HepG2 (cell line): Measurements from ENCODE around the gene GATD1. TPM values are rescaled to one million over a fixed set of nuclear protein-coding genes. Genes with fewer than 3 reads are reported as not detected.

Source experiments
- CAMTA2 ChIP-seq: sonication (generic); formaldehyde crosslinking; IDR thresholded peaks from 2 replicates; pipeline ENCODE4 v1.4.0; 2020; ENCODE audit warnings: mild to moderate bottlenecking, missing genetic modification reagents, borderline replicate concordance
- DZIP1 ChIP-seq: sonication (generic); formaldehyde crosslinking; IDR thresholded peaks from 2 replicates; pipeline ENCODE4 v1.5.0; 2020; ENCODE audit warnings: mild to moderate bottlenecking, missing genetic modification reagents
- E2F2 ChIP-seq: sonication (generic); formaldehyde crosslinking; IDR thresholded peaks from 2 replicates; pipeline ENCODE4 v1.4.0; 2020; ENCODE audit warnings: missing genetic modification reagents, borderline replicate concordance
- FOSL1 ChIP-seq: sonication (generic); formaldehyde crosslinking; IDR thresholded peaks from 2 replicates; pipeline ENCODE4 v1.9.0; 2021; ENCODE audit warnings: missing genetic modification reagents, borderline replicate concordance
- HNRNPK ChIP-seq: fragments of 200-400 bp; formaldehyde crosslinking; IDR thresholded peaks from 2 replicates; pipeline ENCODE4 v1.6.1; 2018; ENCODE audit warnings: low read length, low read depth, moderate library complexity, mild to moderate bottlenecking; ENCODE audit not compliant: poor library complexity, severe bottlenecking
- MLLT10 ChIP-seq: sonication (generic); formaldehyde crosslinking; IDR thresholded peaks from 2 replicates; pipeline ENCODE4 v1.4.0; 2020; ENCODE audit warnings: missing genetic modification reagents
- NCOA2 ChIP-seq: sonication (generic); formaldehyde crosslinking; IDR thresholded peaks from 2 replicates; pipeline ENCODE4 v1.8.0; 2022; ENCODE audit warnings: inconsistent platforms
- NFATC3 ChIP-seq: sonication (generic); formaldehyde crosslinking; IDR thresholded peaks from 2 replicates; pipeline ENCODE4 v1.5.1; 2020; ENCODE audit warnings: mild to moderate bottlenecking, missing genetic modification reagents
- NKX3-1 ChIP-seq: sonication (generic); formaldehyde crosslinking; IDR thresholded peaks from 2 replicates; pipeline ENCODE4 v1.5.0; 2020; ENCODE audit warnings: missing genetic modification reagents
- REXO4 ChIP-seq: sonication (generic); formaldehyde crosslinking; IDR thresholded peaks from 2 replicates; pipeline ENCODE4 v1.8.0; 2022; ENCODE audit warnings: missing genetic modification reagents, mild to moderate bottlenecking, borderline replicate concordance
- THAP11 ChIP-seq: IDR thresholded peaks from 2 replicates; pipeline ENCODE4 v1.6.1; 2016; ENCODE audit warnings: missing biosample characterization, missing genetic modification reagents
- ZBTB1 ChIP-seq: sonication (generic); formaldehyde crosslinking; IDR thresholded peaks from 2 replicates; pipeline ENCODE4 v1.4.0; 2020; ENCODE audit warnings: missing genetic modification reagents, borderline replicate concordance
- ZFY ChIP-seq: sonication (generic); formaldehyde crosslinking; IDR thresholded peaks from 2 replicates; pipeline ENCODE4 v1.4.0; 2020; ENCODE audit warnings: missing genetic modification reagents
- ZFYVE20 ChIP-seq: sonication (generic); formaldehyde crosslinking; IDR thresholded peaks from 2 replicates; pipeline ENCODE4 v1.8.0; 2023; ENCODE audit warnings: low read depth, mild to moderate bottlenecking, moderate library complexity, missing genetic modification reagents, borderline replicate concordance
- ZNF264 ChIP-seq: sonication (generic); formaldehyde crosslinking; IDR thresholded peaks from 2 replicates; pipeline ENCODE4 v1.4.0; 2020; ENCODE audit warnings: missing genetic modification reagents
- ZNF317 ChIP-seq: sonication (generic); formaldehyde crosslinking; IDR thresholded peaks from 2 replicates; pipeline ENCODE4 v1.5.0; 2020; ENCODE audit warnings: mild to moderate bottlenecking, missing genetic modification reagents
- ZNF441 ChIP-seq: sonication (generic); formaldehyde crosslinking; IDR thresholded peaks from 2 replicates; pipeline ENCODE4 v1.7.0; 2021; ENCODE audit warnings: missing genetic modification reagents, borderline replicate concordance
- ZNF530 ChIP-seq: sonication (generic); formaldehyde crosslinking; IDR thresholded peaks from 2 replicates; pipeline ENCODE4 v1.5.0; 2020; ENCODE audit warnings: low read depth, mild to moderate bottlenecking, missing genetic modification reagents
- ZNF552 ChIP-seq: sonication (generic); formaldehyde crosslinking; IDR thresholded peaks from 2 replicates; pipeline ENCODE4 v1.9.0; 2022; ENCODE audit warnings: missing genetic modification reagents, mild to moderate bottlenecking, borderline replicate concordance
- ZNF703 ChIP-seq: sonication (generic); formaldehyde crosslinking; IDR thresholded peaks from 2 replicates; pipeline ENCODE4 v1.5.1; 2020; ENCODE audit warnings: missing genetic modification reagents, mild to moderate bottlenecking, moderate library complexity, borderline replicate concordance
- ZNF773 ChIP-seq: sonication (generic); formaldehyde crosslinking; IDR thresholded peaks from 2 replicates; pipeline ENCODE4 v1.4.0; 2020; ENCODE audit warnings: missing genetic modification reagents, borderline replicate concordance
- polyA plus RNA-seq, 8 experiments: library from polyadenylated mRNA; depleted of rRNA in 3 of 8; stranded (reverse) in 7 of 8; unstranded in 1 of 8; fragments of >200 nt; fragmentation: Illumina TruSeq in 4 of 8; extraction: Trizol in 4 of 8; gene quantifications; 2 replicates each; pipeline versions ENCODE4 v1.2.1 to v1.2.3, GENCODE V29; 2011 to 2016; ENCODE audit warnings: low read depth in 4 of 8, missing spikeins in 1 of 8, mixed read lengths in 1 of 8; ENCODE audit not compliant: insufficient read depth in 1 of 8
- total RNA-seq, 5 experiments: library from RNA; depleted of rRNA; stranded (reverse); fragments of >200 nt; fragmentation: Illumina TruSeq; extraction: Trizol; gene quantifications; 2 replicates each; pipeline ENCODE4 v1.2.3, GENCODE V29; 2016; ENCODE audit warnings: low read depth in 1 of 5
- TF ChIP-seq, protein P1 (sequence below): IDR thresholded peaks from 2 replicates; pipeline ENCODE4 v1.6.1; 2016; ENCODE audit warnings: missing compliant biosample characterization, missing genetic modification reagents, borderline replicate concordance
- TF ChIP-seq, protein P2 (sequence below): sonication (generic); formaldehyde crosslinking; IDR thresholded peaks from 2 replicates; pipeline ENCODE4 v1.4.0; 2020; ENCODE audit warnings: missing genetic modification reagents

Gene GATD1
- total and polyA plus RNA-seq, 2 of the 13 experiments (the other 11 are each of a cell fraction or from before 2014, with no cell fraction given), result 31.3 to 60.5 TPM

DNA sequence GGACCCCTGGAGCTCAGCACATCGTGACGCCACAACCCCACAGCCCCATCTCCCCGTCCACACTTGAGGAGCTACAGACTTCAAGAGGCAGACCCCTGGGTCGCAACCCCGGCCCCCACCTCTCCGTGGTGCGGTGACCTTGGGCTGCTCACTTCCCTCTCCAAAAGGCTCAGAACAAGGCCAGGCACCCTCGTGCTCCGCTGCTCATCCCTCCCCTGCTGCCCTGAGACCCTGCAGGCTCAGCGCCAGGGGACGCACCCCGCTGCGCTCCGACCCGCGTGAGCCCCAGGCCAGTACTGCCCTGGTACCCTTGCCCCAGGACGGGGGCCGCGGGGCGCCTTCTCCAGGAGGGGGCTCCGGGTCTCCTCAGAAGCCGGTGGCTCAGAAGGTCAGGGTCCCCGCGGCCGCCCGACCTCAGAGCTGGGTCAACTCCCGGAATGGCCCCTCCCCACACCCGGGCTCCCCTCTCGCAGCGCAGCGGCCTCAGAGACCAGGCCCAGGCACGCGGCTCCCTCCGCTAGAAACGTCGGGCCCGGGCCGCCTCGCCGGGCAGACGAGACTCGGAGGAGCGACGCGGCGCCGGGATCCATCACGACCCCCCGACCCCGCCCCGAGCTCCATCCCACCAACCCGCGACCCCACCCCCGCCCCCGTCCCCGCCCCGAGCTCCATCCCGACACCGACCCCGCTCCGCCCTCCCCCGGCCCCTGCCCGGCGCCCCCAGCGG is 563 bp downstream of the GATD1 start (continued):
- TF ChIP-seq, protein P1, sequence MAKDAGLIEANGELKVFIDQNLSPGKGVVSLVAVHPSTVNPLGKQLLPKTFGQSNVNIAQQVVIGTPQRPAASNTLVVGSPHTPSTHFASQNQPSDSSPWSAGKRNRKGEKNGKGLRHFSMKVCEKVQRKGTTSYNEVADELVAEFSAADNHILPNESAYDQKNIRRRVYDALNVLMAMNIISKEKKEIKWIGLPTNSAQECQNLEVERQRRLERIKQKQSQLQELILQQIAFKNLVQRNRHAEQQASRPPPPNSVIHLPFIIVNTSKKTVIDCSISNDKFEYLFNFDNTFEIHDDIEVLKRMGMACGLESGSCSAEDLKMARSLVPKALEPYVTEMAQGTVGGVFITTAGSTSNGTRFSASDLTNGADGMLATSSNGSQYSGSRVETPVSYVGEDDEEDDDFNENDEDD (CRISPR knock-in tag), result no peak
- TF ChIP-seq HNRNPK, result peak; percentile 92
- peak; percentile 54; the same call in 1 of the 2 replicates for TF ChIP-seq ZFY (CRISPR knock-in tag)
- no peak for TF ChIP-seq ZNF317 (CRISPR knock-in tag)
- no peak for TF ChIP-seq E2F2 (CRISPR knock-in tag)
- TF ChIP-seq MLLT10 (CRISPR knock-in tag), result no peak
- TF ChIP-seq FOSL1 (CRISPR knock-in tag), result no peak
- TF ChIP-seq CAMTA2 (CRISPR knock-in tag), result no peak
- TF ChIP-seq DZIP1 (CRISPR knock-in tag), result no peak
- no peak for TF ChIP-seq NCOA2 (CRISPR knock-in tag)
- no peak for TF ChIP-seq ZNF552 (CRISPR knock-in tag)
- TF ChIP-seq ZFYVE20, result no peak
- TF ChIP-seq NFATC3, result 0 out of 2 replicates have a peak, but pooled peaks have one; percentile 52
- TF ChIP-seq ZNF703 (CRISPR knock-in tag), result no peak
- TF ChIP-seq ZBTB1 (CRISPR knock-in tag), result no peak
- no peak for TF ChIP-seq NKX3-1 (CRISPR knock-in tag)
- TF ChIP-seq ZNF530 (CRISPR knock-in tag), result peak; percentile 54; the same call in 1 of the 2 replicates
- no peak for TF ChIP-seq ZNF264
- no peak for TF ChIP-seq REXO4 (CRISPR knock-in tag)
- TF ChIP-seq, protein P2, sequence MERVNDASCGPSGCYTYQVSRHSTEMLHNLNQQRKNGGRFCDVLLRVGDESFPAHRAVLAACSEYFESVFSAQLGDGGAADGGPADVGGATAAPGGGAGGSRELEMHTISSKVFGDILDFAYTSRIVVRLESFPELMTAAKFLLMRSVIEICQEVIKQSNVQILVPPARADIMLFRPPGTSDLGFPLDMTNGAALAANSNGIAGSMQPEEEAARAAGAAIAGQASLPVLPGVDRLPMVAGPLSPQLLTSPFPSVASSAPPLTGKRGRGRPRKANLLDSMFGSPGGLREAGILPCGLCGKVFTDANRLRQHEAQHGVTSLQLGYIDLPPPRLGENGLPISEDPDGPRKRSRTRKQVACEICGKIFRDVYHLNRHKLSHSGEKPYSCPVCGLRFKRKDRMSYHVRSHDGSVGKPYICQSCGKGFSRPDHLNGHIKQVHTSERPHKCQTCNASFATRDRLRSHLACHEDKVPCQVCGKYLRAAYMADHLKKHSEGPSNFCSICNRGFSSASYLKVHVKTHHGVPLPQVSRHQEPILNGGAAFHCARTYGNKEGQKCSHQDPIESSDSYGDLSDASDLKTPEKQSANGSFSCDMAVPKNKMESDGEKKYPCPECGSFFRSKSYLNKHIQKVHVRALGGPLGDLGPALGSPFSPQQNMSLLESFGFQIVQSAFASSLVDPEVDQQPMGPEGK (CRISPR knock-in tag), result no peak; the same call in 1 of the 2 replicates
- no peak; the same call in 1 of the 2 replicates for TF ChIP-seq THAP11 (CRISPR knock-in tag)
- no peak for TF ChIP-seq ZNF773 (CRISPR knock-in tag)
- no peak for TF ChIP-seq ZNF441 (CRISPR knock-in tag)
